HG03196 (cell line): ENCODE measurements around the gene BCL11A.

Experiments
- ATAC-seq: cut with Tn5 transposase; IDR thresholded peaks from one replicate; pipeline ENCODE4 v1.9.1; 2021; ENCODE audit not compliant: unreplicated experiment

BCL11A gene

DNA sequence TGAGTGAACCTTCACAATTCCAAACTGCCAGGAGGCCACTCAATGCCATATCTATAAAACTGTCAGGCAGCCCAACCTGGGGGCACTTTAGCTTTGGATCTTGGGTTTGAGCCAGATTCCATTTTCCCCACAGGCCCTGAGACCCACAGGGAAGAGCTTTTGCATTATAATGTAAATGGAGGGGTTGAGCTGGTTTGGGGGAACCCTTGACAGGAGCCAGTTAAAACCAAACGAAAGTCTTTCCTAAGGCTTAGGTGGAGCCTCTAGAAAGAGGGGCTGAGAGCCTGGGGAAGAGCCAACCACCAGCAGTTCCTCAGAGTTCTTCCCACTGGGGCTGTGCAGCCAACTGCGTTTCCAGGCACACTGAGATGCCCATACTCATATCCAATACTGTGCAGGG is 42.7 kb downstream of the BCL11A start:
- no peak for ATAC-seq

DNA sequence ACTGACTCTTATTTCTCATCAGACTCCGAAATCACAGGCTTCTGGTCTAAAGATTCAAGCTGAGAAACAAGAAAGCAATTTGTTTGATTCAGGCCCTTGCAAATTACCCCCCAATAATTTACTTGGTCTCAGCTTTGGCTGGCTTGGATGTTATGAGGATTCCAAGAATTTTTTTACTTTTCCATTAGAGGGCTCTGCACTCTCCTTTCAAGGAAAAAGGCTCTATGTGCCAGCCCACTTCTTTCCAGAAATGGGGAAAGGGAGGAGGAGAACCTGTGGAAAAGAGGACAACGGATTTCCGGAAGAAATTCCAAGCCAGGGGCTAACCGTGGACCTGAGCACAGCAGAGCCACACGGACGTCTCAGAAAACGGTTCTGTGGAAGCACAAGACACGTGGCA is 44.4 kb downstream of the BCL11A start:
- no peak for ATAC-seq

- no peak for ATAC-seq
These were observed 45.0 kb downstream of the BCL11A start for GRCh38 chr2:60508339-60508917.

- ATAC-seq, result no peak
These were observed 46.1 kb downstream of the BCL11A start for GRCh38 chr2:60507211-60507965.

DNA sequence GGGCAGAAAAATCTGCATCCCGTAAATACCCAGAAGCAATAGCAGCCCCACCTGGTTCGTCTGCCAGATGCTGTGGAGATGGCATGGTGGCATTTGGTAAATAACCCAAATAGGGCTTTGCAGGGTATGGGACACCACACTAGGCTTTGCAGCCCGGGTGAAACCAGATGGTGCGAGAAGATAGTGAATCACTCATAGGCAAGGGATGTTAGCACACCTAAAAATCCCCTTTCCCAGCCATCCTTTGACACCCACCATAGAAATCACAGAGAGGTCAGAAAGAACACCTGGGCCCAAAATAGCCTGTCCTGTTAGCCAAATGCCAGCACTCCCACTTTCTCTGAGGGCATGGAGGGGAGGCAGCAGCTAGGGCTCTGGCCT is 47.6 kb downstream of the BCL11A start:
- no peak for ATAC-seq

DNA sequence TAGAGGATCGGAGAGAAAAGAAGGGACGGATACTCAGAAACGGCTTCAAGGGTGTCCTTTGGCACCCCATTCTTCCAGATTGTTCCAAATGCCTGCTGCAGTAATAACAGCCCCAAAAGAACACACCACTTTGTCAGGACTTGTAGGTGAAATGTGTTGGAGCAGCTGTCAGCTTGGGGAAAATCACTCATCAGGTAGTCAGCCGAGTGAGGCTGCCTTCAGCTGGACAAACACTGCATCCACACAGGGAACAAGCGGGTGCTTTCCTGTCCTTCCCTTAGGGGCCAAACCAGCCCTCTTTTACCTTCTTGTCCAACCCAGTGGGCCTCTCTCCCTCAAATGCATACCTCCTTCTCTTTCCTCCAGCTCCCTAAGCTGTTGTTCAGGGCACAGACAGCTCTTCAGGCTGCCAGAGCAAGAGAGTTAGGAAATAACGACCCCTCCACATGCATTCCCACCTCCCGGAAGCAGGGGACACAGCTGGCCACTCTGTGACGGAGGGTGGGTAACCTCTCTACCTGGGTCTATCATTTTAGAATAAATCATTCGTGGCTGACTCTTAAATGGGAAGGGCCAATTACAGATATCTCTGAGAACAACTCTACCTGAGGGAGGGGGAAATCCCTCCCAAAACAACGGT is 48.1 kb downstream of the BCL11A start:
- no peak for ATAC-seq

GRCh38 chr2:60504049-60504448 is 49.4 kb downstream of the BCL11A start:
- ATAC-seq, result no peak

- no peak for ATAC-seq
These were observed 51.3 kb downstream of the BCL11A start for GRCh38 chr2:60502144-60502543.

GRCh38 chr2:60500861-60501260 is 52.6 kb downstream of the BCL11A start:
- ATAC-seq, result no peak

DNA sequence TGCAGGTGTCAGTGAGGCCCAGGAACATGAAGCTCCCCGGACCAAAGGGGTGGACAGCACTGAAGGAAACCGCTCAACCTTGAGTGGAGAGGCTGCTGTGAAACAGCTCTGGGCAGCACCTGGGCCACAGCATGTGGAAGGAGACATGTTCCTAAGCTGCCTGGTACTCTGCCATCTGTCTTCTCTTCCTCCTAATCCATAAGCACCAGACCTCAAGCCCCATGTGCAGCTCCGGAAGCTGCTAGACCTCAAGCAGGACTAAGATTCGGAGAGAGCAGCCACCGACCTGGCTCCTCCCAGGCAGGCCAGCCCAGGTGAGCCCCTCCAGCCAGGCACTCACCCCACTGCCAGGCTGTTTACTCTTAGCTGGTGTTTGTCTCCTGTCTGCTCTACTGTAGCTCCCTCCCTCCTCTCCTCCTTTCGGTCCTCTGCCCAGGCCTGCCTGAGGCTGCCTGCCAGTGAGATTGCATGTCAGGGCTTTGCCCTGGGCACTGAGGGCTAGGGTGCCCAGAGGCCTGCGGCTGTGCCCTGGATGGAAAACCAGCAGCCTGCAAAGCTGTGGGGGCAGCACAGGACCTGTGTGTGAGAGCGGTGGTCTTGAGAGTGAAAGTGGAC is 53.7 kb downstream of the BCL11A start:
- no peak for ATAC-seq

GRCh38 chr2:60498816-60499429 is 54.5 kb downstream of the BCL11A start:
- no peak for ATAC-seq

DNA sequence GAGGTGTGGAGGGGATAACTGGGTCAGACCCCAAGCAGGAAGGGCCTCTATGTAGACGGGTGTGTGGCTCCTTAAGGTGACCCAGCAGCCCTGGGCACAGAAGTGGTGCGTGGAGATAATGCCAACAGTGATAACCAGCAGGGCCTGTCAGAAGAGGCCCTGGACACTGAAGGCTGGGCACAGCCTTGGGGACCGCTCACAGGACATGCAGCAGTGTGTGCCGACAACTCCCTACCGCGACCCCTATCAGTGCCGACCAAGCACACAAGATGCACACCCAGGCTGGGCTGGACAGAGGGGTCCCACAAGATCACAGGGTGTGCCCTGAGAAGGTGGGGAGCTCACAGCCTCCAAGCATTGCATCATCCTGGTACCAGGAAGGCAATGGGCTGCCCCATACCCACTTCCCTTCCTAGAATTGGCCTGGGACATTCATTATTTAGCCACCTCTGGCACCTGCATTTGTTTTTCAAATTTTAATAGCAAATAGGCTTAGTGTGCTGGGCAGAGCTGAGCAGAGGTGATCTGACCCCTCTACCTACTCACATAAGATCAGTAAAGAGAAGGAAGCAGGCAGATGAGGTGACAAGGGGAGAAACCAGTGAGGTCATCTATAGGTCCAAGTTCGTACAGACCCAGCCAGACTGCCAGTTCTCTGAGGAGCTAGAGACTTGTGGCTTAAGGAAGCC is 55.2 kb downstream of the BCL11A start:
- ATAC-seq, result no peak

GRCh38 chr2:60497500-60497899 is 56.0 kb downstream of the BCL11A start:
- no peak for ATAC-seq

GRCh38 chr2:60496956-60497355 is 56.5 kb downstream of the BCL11A start:
- ATAC-seq, result no peak

DNA sequence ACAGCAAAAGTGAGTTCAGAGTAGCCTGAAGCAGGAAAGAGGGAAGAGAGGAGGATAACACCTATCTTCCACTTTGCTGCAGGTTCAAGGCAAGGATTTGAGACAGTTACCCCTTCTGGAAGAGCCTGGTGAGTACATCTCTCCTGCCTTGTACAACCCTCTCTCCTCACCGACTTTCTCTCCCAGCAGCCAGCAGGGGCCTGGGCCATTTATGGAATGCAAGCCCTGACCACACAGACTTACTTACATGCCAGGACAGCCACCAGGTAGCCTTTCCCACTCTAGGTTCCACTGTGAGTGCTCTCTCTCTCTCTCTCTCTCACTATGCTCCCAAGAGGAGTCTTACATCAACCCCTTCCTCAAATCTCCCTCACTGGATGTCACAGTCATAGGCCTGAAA is 57.0 kb downstream of the BCL11A start:
- ATAC-seq, result no peak

DNA sequence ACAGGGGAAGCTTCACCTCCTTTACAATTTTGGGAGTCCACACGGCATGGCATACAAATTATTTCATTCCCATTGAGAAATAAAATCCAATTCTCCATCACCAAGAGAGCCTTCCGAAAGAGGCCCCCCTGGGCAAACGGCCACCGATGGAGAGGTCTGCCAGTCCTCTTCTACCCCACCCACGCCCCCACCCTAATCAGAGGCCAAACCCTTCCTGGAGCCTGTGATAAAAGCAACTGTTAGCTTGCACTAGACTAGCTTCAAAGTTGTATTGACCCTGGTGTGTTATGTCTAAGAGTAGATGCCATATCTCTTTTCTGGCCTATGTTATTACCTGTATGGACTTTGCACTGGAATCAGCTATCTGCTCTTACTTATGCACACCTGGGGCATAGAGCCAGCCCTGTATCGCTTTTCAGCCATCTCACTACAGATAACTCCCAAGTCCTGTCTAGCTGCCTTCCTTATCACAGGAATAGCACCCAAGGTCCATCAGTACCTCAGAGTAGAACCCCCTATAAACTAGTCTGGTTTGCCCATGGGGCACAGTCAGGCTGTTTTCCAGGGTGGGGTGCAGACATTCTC is 58.3 kb downstream of the BCL11A start:
- no peak for ATAC-seq

DNA sequence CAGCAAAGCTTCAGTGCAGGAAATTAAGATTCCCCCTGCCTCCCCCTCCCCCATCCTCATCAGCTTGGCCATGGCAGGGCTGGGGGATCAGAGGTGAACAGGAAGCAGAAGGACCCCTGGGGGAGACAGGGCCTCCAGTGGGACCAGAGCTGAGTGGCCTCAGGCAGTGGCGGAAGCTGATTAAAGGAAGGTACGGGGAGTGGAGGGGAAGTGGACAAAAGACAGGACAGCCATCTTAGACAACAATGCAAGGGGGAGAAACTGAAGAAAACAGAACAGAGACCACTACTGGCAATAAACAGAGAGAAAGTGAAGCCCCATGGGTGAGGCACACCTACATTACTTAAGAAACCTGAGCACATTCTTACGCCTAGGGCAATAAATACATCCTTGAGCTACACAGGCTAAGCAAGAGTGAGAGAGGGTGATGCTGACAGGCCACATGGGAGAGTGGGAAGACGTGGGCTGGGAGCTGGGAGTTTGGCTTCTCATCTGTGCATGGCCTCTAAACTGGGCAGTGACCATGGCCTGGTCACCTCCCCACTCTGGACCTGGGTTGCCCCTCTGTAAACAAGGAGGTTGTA is 59.6 kb downstream of the BCL11A start:
- no peak for ATAC-seq

DNA sequence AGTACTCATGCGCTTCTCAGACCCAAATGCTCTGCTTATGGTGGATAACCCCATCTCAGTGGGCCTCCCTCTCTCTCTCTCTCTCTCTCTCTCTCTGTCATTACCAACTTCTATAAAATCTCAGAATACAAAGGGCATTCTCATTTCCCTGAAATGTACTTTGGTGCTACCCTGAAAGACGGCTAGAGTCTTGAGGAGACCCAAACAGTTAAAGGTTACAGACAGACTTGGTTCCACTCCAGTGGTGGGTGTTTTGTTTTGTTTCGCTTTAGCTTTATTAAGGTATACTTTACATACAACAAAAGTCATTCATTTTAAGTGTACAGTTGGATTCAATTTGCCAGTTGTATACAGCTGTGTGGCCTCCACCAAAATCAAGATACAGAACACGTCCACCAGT is 60.9 kb downstream of the BCL11A start:
- no peak for ATAC-seq

DNA sequence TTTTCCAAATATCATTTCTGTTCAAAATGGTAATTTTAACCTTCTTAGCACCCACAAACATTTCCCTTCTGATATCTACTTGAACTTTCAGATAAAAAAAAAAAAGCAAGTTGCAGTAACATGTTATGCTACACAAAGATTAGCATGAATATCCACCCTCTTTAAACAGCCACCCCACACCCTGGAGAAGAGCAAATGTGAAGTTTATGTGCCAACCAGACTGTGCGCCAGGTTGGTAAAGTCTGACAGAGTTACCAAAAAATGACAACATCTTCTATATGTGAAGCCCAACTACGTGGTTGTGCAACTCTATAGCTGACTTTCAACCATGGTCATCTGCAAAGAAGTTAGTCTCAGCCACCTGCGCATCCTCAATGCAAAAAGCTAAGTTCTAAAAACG is 62.6 kb downstream of the BCL11A start:
- ATAC-seq, result no peak

DNA sequence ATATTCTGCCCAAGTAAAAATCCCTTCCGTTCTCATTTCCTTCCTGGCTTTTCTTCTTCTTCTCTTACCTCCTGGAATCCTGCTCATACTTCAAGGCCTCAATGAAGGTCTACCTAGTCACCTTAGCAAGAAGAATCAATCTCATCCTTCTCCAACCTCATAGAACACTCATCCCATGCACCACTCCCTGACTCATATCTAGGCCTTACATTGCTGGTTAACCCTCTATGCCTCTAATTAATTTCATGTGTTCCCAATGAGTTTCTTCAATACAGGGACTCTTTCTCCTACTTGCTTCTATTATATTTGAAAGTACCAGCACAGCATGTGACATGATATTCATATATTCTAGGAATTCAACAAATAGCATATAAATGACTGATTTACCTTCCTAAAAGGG is 63.0 kb downstream of the BCL11A start:
- ATAC-seq, result no peak
